SK-N-DZ (cell line): ENCODE measurements around the gene TRIM38.
A peak's percentile ranks its signal among the peaks of the same experiment; 100 is the strongest.

Source experiments
- DNase-seq: peaks from one replicate; pipeline ENCODE4 v3.0.0-alpha.2; 2015; ENCODE audit warnings: low spot score
- small RNA-seq, 2 experiments: library from RNA; depleted of rRNA; stranded (forward); fragments of <200 nt; gene quantifications; one replicate each; pipeline ENCODE3, GENCODE V24; 2014

Gene TRIM38

DNA sequence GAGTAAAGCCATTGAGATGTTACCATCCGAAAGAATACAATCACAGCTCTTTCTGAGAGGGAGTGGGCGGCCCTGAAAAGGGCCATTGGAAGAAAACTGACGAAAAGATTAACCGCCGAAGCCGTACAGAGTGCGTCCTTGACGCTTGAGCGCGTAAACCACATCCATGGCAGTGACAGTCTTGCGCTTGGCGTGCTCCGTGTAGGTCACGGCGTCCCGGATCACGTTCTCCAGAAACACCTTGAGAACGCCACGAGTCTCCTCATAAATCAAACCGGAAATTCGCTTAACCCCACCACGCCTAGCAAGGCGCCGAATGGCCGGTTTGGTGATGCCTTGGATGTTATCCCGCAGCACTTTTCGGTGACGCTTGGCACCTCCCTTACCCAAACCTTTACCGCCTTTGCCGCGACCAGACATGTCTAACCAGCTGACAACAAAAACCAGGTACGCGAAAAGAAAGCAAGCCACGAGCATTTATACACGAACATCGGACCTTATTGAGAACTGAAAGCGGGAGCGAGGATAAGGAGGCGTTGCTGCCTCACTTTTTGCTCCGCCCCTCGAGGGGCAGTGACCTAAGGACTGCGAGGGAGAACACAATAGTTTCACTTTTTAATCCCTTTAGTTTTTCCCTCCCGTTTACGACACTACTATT is 64.4 kb downstream of the TRIM38 start:
- peak; percentile 96 for DNase-seq

DNA sequence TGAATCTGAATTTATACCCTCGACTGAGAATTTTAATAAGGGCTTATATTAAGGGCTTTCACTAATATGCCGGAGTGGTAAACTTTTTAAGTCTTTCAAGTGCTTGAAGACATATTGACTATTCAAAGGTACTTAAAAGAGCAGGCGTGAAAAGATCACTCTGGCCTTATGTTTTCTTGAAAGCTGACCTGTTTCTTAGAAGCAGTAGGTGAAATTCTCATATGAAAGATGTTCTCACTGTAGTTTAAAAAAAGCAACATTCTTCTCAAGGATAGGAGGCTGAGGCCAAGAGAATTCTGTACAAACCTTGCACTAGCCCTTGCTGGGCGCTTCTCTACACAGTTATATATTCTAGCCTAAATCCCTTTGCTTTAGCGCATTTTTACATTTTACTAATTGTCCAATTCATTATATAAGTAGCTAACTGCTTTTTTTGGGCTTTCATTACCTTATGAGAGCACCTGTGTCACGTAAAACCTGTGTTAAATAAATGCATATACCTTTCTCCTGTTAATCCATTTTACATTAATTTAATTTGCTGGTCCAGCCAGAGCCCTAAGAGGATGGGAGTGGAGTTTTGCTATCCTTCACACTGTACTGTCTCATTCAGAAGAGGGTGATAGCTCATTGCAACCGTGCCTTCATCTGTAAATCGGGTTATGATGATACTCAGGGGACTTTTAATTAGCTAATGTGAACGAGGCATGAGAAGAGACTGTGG is 65.0 kb downstream of the TRIM38 start:
- peak; percentile 71 for DNase-seq

DNA sequence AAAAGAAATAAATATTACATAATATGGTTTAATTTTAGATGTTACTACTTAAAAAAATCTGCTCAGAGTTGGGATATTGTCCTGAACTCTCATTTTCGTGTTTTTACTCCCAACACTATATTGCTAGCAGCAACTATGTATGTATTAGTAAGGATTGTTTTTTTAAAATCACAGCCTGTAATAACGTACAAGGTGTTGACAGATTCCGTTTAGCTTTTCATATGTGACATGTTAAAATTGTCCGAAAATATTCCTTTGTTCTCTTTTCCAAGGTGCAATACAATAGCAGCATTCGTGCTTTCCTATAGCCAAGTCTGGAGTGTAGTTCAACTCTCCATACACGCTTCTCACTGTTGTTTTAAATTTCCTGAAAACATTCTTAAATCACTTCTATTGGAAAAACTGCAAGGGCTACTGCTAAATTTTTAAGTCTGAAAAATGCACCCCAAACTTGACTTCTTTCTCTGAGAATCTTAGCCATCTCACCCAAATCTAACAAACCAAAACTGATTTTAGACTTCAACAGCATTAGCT is 65.7 kb downstream of the TRIM38 start:
- DNase-seq, result no peak

DNA sequence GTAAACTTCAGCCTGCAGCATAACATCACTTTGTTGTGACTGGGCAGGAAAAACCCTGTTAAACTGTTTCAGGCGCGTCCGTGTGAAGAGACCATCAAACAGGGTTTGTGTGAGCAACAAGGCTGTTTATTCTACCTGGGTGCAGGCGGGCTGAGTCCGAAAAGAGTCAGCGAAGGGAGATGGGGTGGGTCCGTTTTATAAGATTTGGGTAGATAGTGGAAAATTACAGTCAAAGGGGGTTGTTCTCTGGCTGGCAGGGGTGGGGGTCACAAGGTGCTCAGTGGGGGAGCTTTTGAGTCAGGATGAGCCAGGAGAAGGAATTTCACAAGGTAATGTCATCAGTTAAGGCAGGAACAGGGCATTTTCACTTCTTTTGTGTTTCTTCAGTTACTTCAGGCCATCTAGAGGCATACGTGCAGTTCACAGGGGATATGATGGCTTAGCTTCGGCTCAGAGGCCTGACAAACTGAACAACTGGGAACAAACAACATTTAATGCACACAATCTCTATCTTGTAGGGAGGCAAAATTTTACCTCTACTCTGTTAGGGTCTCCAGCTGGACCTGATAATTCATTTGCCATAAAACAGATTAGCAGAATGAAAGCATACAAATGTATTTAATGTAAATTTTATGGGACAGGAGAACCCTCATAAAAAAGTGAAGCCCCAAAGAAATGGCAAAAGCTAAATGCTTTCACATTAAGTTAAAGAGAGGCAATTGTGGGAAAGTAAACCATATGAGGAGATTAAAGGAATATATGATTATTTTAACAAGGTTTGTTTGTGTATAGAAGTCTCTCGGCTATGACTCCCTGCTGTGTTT is 66.4 kb downstream of the TRIM38 start:
- no peak for DNase-seq

DNA sequence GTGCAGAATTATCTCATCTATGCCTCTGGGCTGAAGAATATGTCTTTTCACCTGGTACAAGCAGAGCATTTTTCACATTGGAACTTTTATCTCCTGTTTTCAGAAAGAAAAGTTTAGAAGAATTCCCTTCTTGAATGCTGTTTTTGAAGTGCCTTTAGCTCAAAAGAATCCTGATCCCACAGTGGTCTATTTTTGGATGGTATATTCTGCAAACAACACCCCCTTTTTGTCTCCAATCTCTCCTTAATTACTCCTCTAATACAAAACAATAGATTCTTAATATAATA is 66.9 kb downstream of the TRIM38 start:
- no peak for DNase-seq

DNA sequence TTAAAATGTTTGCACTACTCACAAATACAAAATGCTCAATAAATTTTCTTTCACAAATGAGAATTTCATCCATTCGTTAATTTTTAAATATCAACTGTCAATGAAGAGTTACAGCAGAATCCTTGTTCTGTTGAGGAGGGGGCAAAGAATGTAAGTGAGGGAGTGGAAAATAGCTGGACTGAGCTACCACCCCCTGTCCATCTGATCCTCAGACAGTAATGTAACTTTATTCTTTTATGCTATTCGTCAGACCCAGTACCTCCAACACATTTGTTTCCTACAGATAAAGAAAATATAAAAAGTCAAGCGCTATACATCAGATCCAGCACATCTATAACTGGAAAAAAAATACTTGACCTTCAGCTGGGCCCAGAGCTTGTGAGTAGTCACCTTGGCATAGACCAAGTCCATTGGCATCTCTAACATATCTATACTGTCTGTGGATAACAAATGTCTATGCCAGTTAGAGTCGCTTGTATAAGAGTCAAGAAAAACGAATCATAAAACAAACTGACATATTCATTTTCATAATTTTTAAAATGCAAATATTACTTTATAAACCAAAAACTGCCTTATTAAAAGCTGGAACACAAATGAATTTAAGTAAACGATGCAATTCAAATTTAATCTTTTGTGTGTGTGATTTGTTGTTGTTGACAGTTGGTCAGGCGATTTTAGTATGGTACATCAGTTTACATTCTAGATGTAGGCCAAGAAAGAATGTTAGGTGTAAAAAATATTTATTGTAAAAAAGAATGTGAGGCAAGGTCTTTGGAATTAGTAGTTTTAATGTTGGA is 67.5 kb downstream of the TRIM38 start:
- no peak for DNase-seq

DNA sequence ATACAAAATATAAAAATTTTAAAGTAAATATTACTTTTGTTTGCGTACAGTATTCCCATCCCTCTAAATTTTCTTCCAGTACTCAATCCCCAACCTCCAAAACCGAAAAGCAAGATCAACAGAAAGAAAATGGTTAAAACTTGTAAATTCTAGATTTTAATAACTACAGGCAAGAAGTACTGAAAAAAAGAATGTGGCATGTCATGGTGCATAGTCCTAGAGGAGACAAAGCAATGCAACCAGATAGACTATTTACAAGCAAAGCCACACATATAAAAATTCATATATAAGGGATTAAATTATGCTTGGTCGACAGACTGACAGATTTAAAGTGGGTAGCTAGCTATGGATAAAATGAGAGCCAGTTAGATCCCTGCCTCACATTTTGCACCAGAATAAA is 68.1 kb downstream of the TRIM38 start:
- peak; percentile 26 for DNase-seq

DNA sequence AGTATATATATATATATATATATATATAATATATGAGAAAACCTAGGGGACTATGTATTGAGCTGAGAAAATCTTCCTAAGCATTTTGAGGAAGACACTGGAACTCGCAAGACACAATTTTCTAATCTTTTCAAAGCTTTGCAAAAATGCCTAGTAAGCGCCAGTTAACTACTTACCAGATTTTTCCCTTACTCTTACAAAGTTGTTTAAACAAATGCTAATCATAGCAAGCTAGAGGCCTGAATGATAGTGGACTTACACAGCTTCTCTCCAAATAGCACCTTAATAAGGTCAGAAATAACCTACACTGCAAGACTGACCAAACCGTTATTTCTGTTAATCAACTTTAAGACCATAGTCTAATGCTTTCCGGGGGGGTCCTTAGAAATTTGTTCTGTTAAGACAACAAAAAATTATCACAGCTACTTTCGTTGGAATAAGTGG is 68.6 kb downstream of the TRIM38 start:
- DNase-seq, result peak; percentile 57

DNA sequence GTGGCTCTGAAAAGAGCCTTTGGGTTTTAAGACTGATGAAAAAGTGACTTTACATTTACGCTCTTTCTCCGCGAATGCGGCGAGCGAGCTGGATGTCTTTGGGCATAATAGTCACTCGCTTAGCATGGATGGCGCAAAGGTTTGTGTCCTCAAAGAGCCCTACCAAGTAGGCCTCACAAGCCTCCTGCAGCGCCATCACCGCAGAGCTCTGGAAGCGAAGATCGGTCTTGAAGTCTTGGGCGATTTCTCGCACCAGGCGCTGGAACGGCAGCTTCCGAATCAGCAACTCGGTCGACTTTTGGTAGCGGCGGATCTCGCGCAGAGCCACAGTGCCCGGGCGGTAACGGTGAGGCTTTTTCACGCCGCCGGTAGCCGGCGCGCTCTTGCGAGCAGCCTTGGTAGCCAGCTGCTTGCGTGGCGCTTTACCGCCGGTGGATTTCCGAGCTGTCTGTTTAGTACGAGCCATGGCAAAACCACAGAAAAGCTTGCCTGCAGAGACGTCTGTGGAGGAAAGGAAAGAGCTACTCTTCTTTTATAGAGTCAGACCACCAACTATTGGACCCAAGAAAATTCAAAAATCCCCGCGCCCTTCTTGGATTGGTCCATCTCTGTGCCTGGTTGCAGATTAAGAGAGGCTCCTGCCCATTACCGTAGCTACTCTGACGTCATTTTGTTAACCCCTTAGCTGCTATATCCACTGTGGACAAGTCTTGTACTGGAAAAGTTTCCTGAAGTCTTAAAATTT is 69.2 kb downstream of the TRIM38 start:
- peak; percentile 99 for DNase-seq

DNA sequence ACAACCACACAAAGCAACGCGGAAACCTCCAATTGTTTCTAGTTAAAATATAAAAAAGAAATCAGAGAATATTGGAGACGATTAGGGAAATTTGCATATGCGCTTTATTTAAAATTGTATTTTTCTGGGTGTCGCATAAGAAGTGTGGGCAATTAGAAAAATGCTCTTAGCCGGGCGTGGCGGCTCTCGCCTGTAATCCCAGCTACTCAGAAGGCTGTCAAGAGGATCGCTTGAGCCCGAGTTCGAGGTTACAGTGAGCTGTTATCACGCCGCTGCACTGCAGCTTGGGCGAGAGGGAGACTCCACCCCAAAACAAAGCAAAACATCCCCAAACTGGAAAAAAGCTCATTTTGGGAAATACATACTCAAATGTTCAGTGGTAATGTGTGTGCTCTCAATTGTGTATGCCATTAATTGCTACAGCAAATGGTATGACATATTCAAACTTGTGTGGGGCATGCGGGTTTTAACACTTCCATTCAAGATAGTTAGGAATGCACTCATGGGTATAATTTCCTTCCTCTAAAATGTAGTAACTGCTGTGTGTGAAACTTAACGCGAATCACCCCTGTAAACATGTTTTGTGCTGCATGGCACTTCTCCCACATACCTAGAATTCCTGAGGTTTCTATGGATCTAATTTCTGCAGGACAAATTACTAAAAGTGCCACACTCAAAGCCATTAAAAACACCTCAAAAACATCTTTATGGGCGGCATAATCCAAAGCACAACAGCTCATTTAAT is 69.9 kb downstream of the TRIM38 start:
- no peak for DNase-seq

DNA sequence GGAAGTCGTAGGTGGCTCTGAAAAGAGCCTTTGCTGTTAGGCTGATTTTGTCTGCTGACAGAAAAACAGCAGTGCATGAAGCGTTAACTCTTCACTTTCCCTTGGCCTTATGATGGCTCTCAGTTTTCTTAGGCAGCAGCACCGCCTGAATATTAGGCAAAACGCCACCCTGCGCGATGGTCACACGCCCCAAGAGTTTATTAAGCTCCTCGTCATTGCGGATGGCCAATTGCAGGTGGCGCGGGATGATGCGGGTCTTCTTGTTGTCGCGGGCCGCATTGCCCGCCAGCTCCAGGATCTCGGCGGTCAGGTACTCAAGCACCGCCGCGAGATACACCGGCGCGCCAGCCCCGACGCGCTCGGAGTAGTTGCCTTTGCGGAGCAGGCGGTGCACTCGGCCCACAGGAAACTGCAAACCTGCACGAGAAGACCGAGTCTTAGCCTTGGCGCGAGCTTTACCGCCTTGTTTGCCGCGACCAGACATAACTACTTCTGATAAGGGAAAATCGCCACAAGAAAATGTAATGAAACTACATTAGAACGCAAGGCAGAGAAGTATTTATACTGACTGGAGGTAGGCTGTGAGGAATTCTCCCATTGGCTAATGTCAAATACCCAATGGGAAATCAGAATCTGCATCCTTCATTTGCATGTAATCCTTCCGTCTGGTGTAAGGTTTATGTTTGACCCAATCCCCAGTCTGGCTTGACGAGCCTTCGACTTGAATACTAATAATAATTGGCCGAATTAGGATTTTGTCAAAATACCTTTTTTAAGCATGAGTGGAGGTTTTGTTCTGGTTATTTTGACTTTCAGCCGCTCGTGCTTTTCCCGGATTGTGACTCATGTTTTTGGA is 70.7 kb downstream of the TRIM38 start:
- peak; percentile 91 for DNase-seq

DNA sequence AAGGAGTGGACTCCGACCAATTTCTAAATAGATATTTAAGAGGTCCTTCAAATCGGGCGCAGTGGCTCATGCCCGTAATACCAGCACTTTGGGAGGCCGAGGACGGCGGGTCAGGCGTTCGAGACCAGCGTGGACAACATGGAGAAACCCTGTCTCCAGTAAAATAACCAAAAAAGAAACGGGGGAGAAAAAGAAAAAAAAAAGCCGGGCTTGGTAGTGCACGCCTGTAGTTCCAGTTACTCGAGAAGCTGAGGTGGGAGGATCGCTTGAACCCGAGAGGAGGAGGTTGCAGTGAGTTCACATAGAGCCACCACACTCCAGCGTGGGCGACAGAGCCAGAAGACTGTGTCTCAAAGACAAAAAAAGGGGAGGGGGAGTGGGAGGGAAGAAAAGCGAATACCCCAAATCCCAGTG is 71.3 kb downstream of the TRIM38 start:
- no peak for DNase-seq

DNA sequence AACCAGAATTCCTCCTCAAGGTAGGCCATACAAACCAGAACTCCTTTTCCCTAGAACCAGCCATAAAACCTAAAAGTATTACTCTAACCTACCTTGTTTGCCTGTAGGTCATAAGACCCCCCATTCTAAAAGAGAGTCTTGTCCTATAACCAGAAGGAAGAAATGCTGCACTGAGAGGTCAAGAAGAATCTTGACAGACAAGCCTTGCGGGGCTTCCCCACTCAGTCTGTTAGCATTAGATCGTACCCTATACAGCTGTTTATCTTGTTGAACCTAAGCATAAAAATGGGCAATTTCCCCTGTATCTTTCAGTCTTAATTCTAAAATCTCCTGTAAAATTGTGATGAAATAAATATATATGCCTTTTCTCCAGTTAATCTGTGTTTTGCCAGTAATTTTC is 72.3 kb downstream of the TRIM38 start:
- DNase-seq, result no peak

Small RNAs within 50 kb of the gene (small RNA-seq; reads per million reads assigned to genes)
- gene HIST1H1PS2, result 0 to 0.04 reads per million in 2 experiments
